ENCODE data around the gene KCNK2. TPM values are rescaled to one million over a fixed set of nuclear protein-coding genes. Genes with fewer than 3 reads are reported as not detected.

KCNK2 gene
- total RNA-seq, 1 experiment from 2014 or later, result 0.44 TPM

DNA sequence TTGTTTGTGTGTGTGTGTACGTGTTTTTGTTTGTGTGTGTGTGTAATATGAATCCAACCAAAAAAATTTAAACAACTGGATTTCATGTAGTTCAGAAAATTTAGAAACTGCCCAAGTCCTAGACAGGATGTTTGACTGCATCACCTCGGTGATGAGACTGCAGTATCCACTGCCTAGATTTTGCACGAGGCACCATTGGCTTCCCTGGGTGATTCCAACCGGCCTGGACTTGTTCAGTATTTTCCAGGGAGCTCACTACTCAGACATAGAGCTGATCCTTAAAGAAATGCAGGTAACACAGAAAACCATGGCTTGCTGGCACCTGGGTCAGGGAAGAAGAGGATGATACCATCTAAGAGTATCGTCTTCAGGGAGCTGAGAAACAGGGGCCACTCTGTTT is 18.2 kb upstream of the KCNK2 start:
- Histone ChIP-seq H2AK5ac (ENCODE audit: insufficient read length, low read length) (no peak overlapping the region), H3K79me1 (ENCODE audit: insufficient read depth, low read depth, low read length, poor library complexity, severe bottlenecking) (no peaks in the 10 kb centered on the region), H4K91ac (ENCODE audit: insufficient read length, low read depth, low read length) (no peak overlapping the region), H3K9me3 (ENCODE audit: control insufficient read depth, low read depth, low read length) (no peaks in the 10 kb centered on the region), H3K14ac (ENCODE audit: insufficient read depth, low read length) (no peak overlapping the region), H3K27ac (ENCODE audit: insufficient read length, low read depth, low read length) (no peak overlapping the region), H2BK12ac (ENCODE audit: insufficient read length, low read depth, low read length) (no peak overlapping the region), H3T11ph (ENCODE audit: low read length) (no peak overlapping the region), H3K56ac (ENCODE audit: insufficient read length, low read depth, low read length) (no peak overlapping the region), H2AFZ (ENCODE audit: low read length) (no peak overlapping the region), H3K9ac (ENCODE audit: extremely low read depth, insufficient read length, low read length) (no peak overlapping the region), H3K4me1 (ENCODE audit: insufficient read depth, low read length) (no peaks in the 10 kb centered on the region), H2BK15ac (ENCODE audit: low read depth, low read length) (no peak overlapping the region), H4K20me1 (ENCODE audit: control insufficient read depth, insufficient read depth, insufficient read length) (no peaks in the 10 kb centered on the region), H2BK5ac (ENCODE audit: insufficient read length, low read length) (no peak overlapping the region), H3K79me2 (ENCODE audit: insufficient read depth, low read length) (no peaks in the 10 kb centered on the region), H3K27me3 (ENCODE audit: insufficient read depth, low read length) (no peaks in the 10 kb centered on the region), H3K23ac (ENCODE audit: insufficient read length, low read depth, low read length) (no peak overlapping the region), H3K4ac (ENCODE audit: low read depth, low read length) (no peak overlapping the region), H4K8ac (replicated peaks; ENCODE audit: insufficient read length, low read depth, low read length) (no peak overlapping the region), H2BK20ac (ENCODE audit: low read depth, low read length, poor library complexity, severe bottlenecking) (no peak overlapping the region), H2BK120ac (ENCODE audit: low read depth, low read length, poor library complexity, severe bottlenecking) (no peak overlapping the region), H3K4me2 (ENCODE audit: insufficient read depth, insufficient read length, low read length) (no peak overlapping the region), H3K23me2 (ENCODE audit: insufficient read length, low read depth, low read length, poor library complexity, severe bottlenecking) (no peaks in the 10 kb centered on the region), H4K5ac (ENCODE audit: insufficient read length, low read depth, low read length) (no peak overlapping the region), H3K18ac (ENCODE audit: insufficient read length, low read depth, low read length) (no peak overlapping the region)
- Mint-ChIP-seq H3K36me3 (ENCODE audit: insufficient read depth in 1 of 3, low read depth in 3 of 3) (no peaks in the 10 kb centered on the region), H3K4me1 (no peaks in the 10 kb centered on the region), H3K4me3 (no peak overlapping the region), H3K9me3 (no peaks in the 10 kb centered on the region), H3K27ac (no peak overlapping the region), H3K27me3 (ENCODE audit: low read depth) (no peaks in the 10 kb centered on the region)
- 100% methylated on average over 1 of the region's 5 CpGs for WGBS (ENCODE audit: extremely low coverage, insufficient read length, low lambda C conversion rate)
- DNase-seq, result no peak
- TF ChIP-seq, protein P1, sequence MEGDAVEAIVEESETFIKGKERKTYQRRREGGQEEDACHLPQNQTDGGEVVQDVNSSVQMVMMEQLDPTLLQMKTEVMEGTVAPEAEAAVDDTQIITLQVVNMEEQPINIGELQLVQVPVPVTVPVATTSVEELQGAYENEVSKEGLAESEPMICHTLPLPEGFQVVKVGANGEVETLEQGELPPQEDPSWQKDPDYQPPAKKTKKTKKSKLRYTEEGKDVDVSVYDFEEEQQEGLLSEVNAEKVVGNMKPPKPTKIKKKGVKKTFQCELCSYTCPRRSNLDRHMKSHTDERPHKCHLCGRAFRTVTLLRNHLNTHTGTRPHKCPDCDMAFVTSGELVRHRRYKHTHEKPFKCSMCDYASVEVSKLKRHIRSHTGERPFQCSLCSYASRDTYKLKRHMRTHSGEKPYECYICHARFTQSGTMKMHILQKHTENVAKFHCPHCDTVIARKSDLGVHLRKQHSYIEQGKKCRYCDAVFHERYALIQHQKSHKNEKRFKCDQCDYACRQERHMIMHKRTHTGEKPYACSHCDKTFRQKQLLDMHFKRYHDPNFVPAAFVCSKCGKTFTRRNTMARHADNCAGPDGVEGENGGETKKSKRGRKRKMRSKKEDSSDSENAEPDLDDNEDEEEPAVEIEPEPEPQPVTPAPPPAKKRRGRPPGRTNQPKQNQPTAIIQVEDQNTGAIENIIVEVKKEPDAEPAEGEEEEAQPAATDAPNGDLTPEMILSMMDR (conservative IDR thresholded peaks at IDR 0.05), result no peak
